IPS-18a (cell line): Measurements from ENCODE around the gene LUC7L.
A peak's percentile ranks its signal among the peaks of the same experiment; 100 is the strongest.
"Not testable (repeated sequence)": the region's sequence is repeated elsewhere in the genome, so short reads cannot be mapped to it uniquely, and the experiment has no call there.

ENCODE experiments used
- H3K27ac ChIP-seq: one replicate; pipeline ENCODE4 v1.5.1; 2013; ENCODE audit warnings: low read length
- H3K27me3 ChIP-seq: one replicate; pipeline ENCODE4 v1.6.1; 2013; ENCODE audit warnings: mild to moderate bottlenecking, low read length; ENCODE audit not compliant: control insufficient read depth, insufficient read depth
- H3K36me3 ChIP-seq: one replicate; pipeline ENCODE4 v1.6.1; 2013; ENCODE audit warnings: low read depth, low read length; ENCODE audit not compliant: control insufficient read depth
- H3K4me1 ChIP-seq: one replicate; pipeline ENCODE4 v1.6.1; 2013; ENCODE audit warnings: low read depth, low read length; ENCODE audit not compliant: control insufficient read depth
- H3K4me3 ChIP-seq: one replicate; pipeline ENCODE4 v1.5.1; 2013; ENCODE audit warnings: low read length
- H3K9ac ChIP-seq: one replicate; pipeline ENCODE4 v1.6.1; 2013; ENCODE audit warnings: mild to moderate bottlenecking, low read length, moderate library complexity
- H3K9me3 ChIP-seq: one replicate; pipeline ENCODE4 v1.6.1; 2013; ENCODE audit warnings: low read depth, low read length; ENCODE audit not compliant: control insufficient read depth

Gene LUC7L

GRCh38 chr16:243348-243747 is 14.1 kb upstream of the LUC7L start:
- Histone ChIP-seq H3K27me3 (no peaks in the 10 kb centered on the region), H3K4me1 (no peaks in the 10 kb centered on the region), H3K9me3 (no peaks in the 10 kb centered on the region), H3K36me3 (no peaks in the 10 kb centered on the region), H3K4me3 (no peak overlapping the region), H3K9ac (no peak overlapping the region), H3K27ac (no peak overlapping the region)

GRCh38 chr16:242281-242680 is 13.0 kb upstream of the LUC7L start:
- no peak overlapping the region for H3K4me3 ChIP-seq
- H3K4me1 ChIP-seq: no peaks in the 10 kb centered on the region
- H3K9me3 ChIP-seq: no peaks in the 10 kb centered on the region
- no peak overlapping the region for H3K9ac ChIP-seq
- H3K27ac ChIP-seq: no peak overlapping the region
- H3K36me3 ChIP-seq: no peaks in the 10 kb centered on the region
- no peaks in the 10 kb centered on the region for H3K27me3 ChIP-seq

- Histone ChIP-seq H3K27me3 (no peaks in the 10 kb centered on the region), H3K27ac (no peak overlapping the region), H3K9ac (no peak overlapping the region), H3K4me3 (no peak overlapping the region), H3K4me1 (no peaks in the 10 kb centered on the region), H3K36me3 (no peaks in the 10 kb centered on the region), H3K9me3 (no peaks in the 10 kb centered on the region)
Observed at GRCh38 chr16:240559-240958, 11.3 kb upstream of the LUC7L start.

GRCh38 chr16:239948-240277 is 10.7 kb upstream of the LUC7L start:
- Histone ChIP-seq H3K36me3 (no peaks in the 10 kb centered on the region), H3K27me3 (no peaks in the 10 kb centered on the region), H3K9me3 (no peaks in the 10 kb centered on the region), H3K4me1 (no peaks in the 10 kb centered on the region), H3K27ac (no peak overlapping the region), H3K4me3 (no peak overlapping the region), H3K9ac (no peak overlapping the region)

- H3K27ac ChIP-seq: peak within 1 kb of the TSS; percentile 64
- H3K9me3 ChIP-seq: no peaks in the 10 kb centered on the region
- H3K4me3 ChIP-seq: peak within 1 kb of the TSS; percentile 85
- H3K36me3 ChIP-seq: no peaks in the 10 kb centered on the region
- no peaks in the 10 kb centered on the region for H3K27me3 ChIP-seq
- H3K9ac ChIP-seq: peak within 1 kb of the TSS; percentile 89
- H3K4me1 ChIP-seq: peaks cover 3% of the 10 kb centered on the region
Observed at GRCh38 chr16:234468-235305, 5.4 kb upstream of the LUC7L start, which contains the start of gene FAM234A. Gene FAM234A, plus strand, starts transcription at chr16:234821. Its CDS starts 19,593 bp downstream, at chr16:254414.

GRCh38 chr16:230949-231348 is 1.7 kb upstream of the LUC7L start:
- Histone ChIP-seq H3K4me1 (peaks cover 12% of the 10 kb centered on the region), H3K36me3 (peaks cover 21% of the 10 kb centered on the region), H3K9ac (no peak overlapping the region)

GRCh38 chr16:230351-230750 is 1.1 kb upstream of the LUC7L start:
- H3K27ac ChIP-seq, H3K9ac ChIP-seq: not testable (repeated sequence)

More at GRCh38 chr16:230949-231348, 1.7 kb upstream of the LUC7L start:
- no peaks in the 10 kb centered on the region for H3K27me3 ChIP-seq
- no peak overlapping the region for H3K4me3 ChIP-seq
- H3K9me3 ChIP-seq: no peaks in the 10 kb centered on the region
- H3K27ac ChIP-seq: no peak overlapping the region

GRCh38 chr16:229731-230281 is 557 bp upstream of the LUC7L start:
- H3K9ac ChIP-seq: no peak overlapping the region
- peaks cover 31% of the 10 kb centered on the region for H3K36me3 ChIP-seq
- no peaks in the 10 kb centered on the region for H3K9me3 ChIP-seq
- H3K27ac ChIP-seq: no peak overlapping the region
- H3K4me3 ChIP-seq: peak overlapping the region; percentile 98
- no peaks in the 10 kb centered on the region for H3K27me3 ChIP-seq
- peaks cover 12% of the 10 kb centered on the region for H3K4me1 ChIP-seq

More at GRCh38 chr16:230351-230750, 1.1 kb upstream of the LUC7L start:
- peaks cover 12% of the 10 kb centered on the region for H3K4me1 ChIP-seq
- H3K9me3 ChIP-seq, H3K4me3 ChIP-seq, H3K27me3 ChIP-seq: not testable (repeated sequence)
- peaks cover 26% of the 10 kb centered on the region for H3K36me3 ChIP-seq

GRCh38 chr16:228151-228851 is 948 bp downstream of the LUC7L start:
- H3K9ac ChIP-seq: peak overlapping the region; percentile 98
- peaks cover 42% of the 10 kb centered on the region for H3K36me3 ChIP-seq
- no peaks in the 10 kb centered on the region for H3K27me3 ChIP-seq
- H3K4me1 ChIP-seq: peaks cover 9% of the 10 kb centered on the region
- H3K27ac ChIP-seq: peak overlapping the region; percentile 69
- peak overlapping the region; percentile 98 for H3K4me3 ChIP-seq
- no peaks in the 10 kb centered on the region for H3K9me3 ChIP-seq

- Histone ChIP-seq H3K9me3 (no peaks in the 10 kb centered on the region), H3K4me3 (no peak overlapping the region), H3K27me3 (no peaks in the 10 kb centered on the region), H3K4me1 (no peaks in the 10 kb centered on the region), H3K9ac (no peak overlapping the region), H3K36me3 (peaks cover 61% of the 10 kb centered on the region), H3K27ac (no peak overlapping the region)
Observed at GRCh38 chr16:220021-220420, 9.2 kb downstream of the LUC7L start.

- Histone ChIP-seq H3K9ac (no peak overlapping the region), H3K4me1 (no peaks in the 10 kb centered on the region), H3K36me3 (peaks cover 68% of the 10 kb centered on the region), H3K27me3 (no peaks in the 10 kb centered on the region), H3K27ac (no peak overlapping the region), H3K9me3 (no peaks in the 10 kb centered on the region), H3K4me3 (no peak overlapping the region)
Observed at GRCh38 chr16:212999-213398, 16.2 kb downstream of the LUC7L start.
